ENCODE results near the gene ZNF330.
"Not testable (repeated sequence)": the region's sequence is repeated elsewhere in the genome, so short reads cannot be mapped to it uniquely, and the experiment has no call there.

The ZNF330 gene

GRCh38 chr4:141220691-141221659 is at the start of gene ZNF330:
Gene ZNF330, plus strand, starts transcription at chr4:141220895. Its CDS starts 1,477 bp downstream, at chr4:141222372.
- peak; percentile 34 to 79 for DNase-seq

- no peak for DNase-seq
Measured at GRCh38 chr4:141174457-141174856, 46.2 kb upstream of the ZNF330 start.

GRCh38 chr4:141177171-141177570 is 43.5 kb upstream of the ZNF330 start:
- DNase-seq: no peak

DNA sequence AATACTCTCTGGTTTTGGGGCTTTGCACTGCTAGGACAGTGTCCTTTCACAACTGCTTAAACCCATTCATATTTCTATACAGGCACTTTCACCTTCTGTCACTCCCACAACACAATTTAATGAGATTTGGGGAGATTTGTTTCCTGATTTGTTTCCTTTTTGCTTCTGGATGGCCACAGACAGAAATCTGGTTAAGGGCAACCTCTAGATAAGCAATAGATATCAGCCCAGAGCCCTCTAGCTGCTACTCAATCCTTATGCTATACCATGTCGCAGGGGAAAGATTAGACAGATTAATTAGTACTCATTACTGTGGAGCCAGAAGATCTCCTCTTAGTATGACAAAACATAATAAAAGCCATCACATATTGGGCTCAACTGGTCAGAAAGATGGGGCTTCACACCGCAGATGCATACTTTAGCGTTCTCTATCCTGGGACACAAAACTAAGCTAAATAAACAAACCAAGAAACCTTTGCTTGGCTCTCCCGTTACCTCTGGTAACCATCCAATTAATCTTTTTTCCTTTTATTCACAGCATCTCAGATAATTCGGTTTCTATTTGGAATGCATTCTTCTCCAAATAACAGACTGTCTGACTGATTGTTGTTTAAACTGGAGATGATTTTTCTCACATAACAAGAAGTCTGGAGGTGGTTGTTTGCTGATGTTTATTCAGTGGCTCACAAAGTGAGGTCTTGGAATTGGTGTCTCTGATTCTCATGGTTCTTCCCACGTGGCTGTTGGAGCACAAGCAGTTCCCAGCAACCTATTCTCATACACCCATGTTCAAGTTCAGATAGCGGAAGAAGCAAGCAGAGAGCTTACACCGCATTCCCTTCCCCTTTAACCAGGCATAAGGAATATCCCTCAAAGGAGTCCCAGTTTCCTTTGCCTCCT is 41.0 kb upstream of the ZNF330 start:
- no peak for DNase-seq

DNA sequence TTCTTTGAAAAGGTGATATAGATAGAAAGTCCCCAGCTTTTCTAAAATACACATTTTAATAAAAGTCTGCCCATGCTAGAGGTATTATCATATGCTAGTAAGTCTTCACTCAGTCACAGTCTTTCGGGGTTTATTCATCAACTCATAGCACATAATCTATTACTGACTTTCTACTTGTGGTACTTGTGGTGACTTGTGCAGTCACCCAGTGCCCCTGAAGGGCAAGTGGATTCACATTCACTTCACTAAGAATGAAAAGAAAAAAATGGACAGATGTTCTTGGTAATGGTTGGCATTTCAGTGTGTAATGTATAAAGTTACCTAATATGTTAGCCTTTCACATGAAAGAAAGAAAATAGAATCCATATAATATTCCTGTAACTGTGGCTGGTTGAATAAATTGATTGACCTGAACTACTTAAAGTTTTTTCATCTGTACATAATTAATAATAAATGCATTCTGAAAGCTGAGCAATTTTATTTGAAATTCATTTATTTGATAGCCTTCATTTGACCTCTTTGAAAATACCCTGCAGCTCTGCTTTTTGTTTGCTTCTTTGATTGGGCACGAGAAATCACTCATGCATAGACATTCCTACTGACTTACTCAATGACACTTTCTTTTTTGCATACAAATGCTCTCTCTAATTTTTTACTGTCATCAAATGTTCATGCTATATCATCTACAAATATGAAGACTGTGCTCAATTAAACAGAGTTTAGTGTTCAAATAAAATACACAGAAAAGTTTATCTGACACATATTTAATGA is 39.5 kb upstream of the ZNF330 start:
- no peak for DNase-seq

DNA sequence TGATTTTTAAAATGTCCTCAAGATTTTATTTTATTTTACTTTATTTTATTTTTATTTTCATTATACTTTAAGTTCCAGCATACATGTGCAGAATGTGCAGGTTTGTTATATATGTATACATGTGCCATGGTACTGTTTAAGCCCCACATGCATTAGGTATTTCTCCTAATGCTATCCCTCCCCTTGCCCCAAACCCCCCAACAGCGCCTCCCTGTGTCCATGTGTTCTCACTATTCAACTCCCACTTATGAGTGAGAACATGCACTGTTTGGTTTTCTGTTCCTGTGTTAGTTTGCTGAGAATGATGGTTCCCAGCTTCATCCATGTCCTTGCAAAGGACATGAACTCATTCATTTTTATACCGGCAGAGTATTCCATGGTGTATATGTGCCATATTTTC is 37.2 kb upstream of the ZNF330 start:
- DNase-seq: not testable (repeated sequence)

DNA sequence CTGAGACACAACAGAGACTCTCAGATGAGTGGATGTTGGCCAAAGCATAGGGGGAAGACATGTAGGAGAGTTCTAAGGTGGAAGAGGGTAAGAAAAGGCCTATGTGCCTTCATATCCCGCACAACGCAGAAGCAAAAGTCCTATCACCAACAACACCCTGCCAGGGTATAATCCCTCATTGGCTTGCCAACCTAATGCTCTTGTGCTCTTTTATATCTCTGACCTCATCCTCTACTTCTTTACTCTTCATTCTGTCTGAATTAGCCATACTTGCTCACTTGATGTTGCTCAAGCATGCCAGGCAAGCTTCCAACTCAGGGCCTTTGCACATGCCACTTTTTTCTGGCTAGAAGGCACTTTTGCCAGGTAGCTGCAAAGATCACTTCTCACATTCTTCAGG is 28.1 kb upstream of the ZNF330 start:
- no peak for DNase-seq

DNA sequence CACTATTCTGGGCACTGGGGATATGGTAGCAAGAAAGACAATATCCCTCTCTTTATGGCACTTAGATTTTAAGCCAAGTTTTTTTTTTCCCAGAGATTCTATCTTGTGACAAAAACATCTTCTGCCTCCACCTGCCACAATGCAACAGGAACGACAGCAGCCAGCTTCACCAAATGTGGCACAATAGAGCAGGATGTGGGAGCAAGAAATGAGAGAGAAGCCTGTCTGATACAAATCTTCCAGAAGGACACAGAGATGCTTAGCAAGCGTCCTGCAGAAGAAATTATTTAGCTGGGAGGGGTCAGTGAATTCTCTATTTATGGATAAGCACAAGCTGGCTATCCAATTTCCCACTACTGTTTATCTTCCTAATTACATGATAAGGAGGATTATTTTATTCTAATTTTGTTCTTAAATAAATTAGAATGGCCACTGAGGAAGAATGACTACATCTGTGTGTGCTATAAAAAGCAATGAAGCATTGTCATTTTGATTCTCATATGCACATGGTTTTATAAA is 27.1 kb upstream of the ZNF330 start:
- DNase-seq: peak in 1 of 2 experiments; percentile 2

- peak in 1 of 2 experiments; percentile 0 for DNase-seq
Measured at GRCh38 chr4:141195095-141195707, 25.5 kb upstream of the ZNF330 start.

DNA sequence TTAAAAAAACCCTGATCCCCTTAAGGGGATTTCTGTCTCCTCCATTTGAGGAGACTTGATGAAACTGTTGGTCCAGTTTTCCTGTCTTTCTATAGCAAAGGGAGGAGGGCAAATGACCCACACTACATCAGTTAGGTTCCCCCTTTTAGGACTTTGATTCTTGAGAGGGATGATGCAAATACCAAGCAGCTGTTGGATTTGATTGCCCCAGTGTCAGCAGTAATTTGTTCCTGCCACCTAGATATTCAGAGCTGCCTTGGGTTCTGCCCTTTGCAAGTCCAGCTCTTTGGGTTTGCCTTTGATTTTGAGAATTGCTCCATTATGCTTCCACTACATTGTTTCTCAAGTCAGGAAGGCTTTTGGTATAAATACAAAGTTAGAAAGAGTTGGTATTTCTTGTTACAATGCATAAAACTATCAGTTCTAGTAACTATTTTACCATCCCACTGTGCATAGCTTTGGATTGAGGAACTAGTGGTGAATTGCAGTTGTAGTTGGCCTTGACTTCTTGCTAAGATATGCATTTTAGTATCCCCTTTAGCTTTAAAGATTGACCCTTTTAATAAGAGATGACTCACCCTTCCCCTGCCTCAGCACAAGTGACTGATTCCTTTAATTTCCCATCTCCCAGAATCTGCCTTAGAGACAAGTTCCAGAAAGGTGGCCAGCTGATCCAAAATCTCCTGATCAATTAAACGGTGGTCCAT is 24.3 kb upstream of the ZNF330 start:
- no peak for DNase-seq

DNA sequence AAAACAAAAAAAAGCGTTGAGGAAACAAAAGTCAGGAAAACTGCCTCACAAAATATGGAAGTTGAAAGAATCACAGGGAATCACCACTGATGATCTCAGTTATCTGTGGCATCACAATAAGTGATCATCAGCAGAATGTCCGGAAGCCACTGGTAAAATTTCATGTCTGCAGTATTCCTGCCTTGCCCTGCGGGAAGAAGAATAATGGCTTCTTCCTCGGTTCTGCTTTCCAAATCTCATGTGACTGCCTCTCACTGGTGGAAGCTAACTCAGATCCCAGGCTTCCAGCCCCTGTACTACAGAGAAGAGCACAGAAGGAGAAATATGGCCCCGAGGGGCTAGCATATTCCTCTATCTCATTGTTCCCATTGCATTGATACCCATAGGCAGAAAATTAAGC is 12.7 kb upstream of the ZNF330 start:
- DNase-seq: no peak

GRCh38 chr4:141210168-141210567 is 10.5 kb upstream of the ZNF330 start:
- no peak for DNase-seq

DNA sequence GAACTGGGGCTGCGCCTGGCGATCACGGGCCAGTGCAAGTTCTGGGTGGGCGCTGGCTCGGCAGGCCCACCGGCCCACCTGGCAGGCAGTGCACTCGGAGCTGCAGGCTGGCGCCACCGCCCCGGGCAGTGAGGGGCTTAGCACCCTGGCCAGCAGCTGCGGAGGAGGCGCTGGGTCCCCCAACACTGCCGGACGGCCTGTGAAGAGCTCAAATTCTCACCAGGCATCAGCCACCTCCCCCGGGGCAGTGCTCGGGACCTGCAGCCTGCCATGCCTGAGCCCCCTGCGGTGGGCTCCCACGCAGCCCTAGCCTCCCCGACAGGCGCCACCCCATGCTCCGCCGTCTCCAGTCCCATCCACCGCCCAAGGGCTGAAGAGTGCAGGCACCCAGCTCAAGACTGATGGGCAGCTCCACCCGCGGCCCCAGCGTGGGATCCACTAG is 7.1 kb upstream of the ZNF330 start:
- DNase-seq: no peak

DNA sequence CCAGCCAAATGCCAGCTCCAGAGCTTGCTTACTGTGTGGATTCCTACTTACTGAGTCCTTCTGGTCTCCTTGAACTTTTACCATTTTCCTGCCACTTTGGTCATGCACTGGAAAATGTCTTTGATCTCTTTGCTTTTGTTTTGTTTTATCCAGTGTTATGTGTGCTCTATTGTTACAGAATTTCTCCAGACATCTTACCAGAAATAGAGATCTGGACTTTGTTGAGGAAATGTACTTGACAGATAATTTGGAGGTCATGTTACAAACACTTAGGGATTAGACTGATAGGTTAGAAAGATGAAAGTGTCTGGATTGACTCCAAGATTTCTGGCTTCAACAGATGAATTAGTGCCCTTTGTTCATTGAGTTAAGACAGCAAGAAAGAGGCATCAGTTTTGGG is 5.7 kb upstream of the ZNF330 start:
- DNase-seq: peak; percentile 4 to 27

DNA sequence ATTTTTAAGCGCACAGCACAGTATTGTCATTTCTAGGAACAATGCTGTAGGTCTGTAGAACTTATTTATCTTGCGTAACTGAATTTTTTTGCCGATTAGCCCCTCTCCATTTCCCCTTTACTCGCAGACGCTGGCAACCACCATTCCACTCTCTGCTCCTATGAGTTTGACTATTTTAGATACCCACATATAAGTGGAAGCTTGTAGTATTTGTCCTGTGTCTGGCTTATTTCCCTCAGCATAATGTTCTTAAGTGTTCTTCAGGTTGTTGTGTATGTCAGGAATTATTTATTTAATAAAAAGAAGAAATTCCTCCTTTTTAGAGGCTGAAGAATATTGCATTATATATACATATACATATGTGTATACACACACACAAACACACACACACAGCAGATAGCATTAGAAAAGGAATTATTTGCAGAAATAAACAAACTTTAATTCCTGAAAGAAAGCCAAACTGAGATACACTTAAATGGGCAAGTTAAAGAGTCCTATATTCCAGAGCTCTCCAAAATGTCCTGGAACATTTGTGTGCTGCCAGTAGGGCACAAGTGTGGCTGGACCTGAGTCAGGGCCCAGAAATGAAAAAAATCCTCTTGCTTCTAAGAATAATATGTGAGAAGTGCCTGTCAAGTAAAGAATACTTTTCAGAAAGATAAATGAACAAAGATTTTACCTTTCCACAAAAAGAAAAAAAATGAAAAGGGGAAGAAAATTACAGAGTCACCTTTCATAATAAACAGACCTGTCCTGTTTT is 4.5 kb upstream of the ZNF330 start:
- DNase-seq: no peak

DNA sequence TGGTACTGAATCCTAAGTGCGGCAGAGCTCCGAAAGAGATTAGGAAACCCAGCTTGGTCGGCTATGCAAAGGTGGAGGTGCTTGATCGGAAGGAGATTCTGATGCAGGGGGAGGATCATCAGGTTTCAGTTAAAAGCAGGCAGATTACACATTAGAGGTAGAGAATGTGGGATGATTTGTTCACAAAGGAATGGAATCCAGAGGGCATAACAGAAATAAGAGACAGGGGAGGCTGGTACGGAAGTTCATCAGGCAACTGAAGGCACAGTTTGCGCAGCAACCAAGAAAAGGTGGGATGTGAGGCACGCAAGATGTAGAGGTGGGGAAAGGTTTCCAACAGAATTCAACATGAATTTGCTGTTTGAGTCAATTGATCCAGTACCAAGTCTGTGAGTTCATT is 424 bp upstream of the ZNF330 start:
- DNase-seq: no peak

GRCh38 chr4:141223418-141223817 is 2.7 kb downstream of the ZNF330 start:
- no peak for DNase-seq

GRCh38 chr4:141227280-141227679 is 6.6 kb downstream of the ZNF330 start:
- DNase-seq: not testable (repeated sequence)

GRCh38 chr4:141229408-141230101 is 8.9 kb downstream of the ZNF330 start:
- DNase-seq: no peak

DNA sequence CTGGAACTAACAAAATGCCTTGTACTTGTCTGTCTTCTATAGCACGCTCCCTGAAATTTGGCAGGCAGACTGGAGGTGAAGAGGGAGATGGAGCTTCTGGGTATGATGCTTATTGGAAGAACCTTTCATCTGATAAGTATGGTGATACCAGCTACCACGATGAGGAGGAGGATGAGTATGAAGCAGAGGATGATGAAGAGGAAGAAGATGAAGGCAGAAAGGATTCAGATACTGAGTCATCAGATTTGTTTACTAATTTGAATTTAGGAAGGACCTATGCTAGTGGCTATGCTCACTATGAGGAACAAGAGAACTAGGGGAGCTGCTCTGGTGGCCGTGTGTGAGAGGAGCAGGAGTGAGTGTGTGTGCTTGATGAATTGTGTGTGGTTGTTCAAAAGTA is 13.0 kb downstream of the ZNF330 start:
- DNase-seq: no peak
